ENCODE measurements around the gene DNAAF1.

- TF ChIP-seq REST (IDR thresholded peaks at IDR 0.05; ENCODE audit: low read depth), result no peak
- TF ChIP-seq USF1 (IDR thresholded peaks at IDR 0.05), result no peak
- TF ChIP-seq TAF1 (IDR thresholded peaks at IDR 0.05; ENCODE audit: low read depth), result no peak
- no peak for TF ChIP-seq MAX (IDR thresholded peaks at IDR 0.05)
- TF ChIP-seq EP300 (IDR thresholded peaks at IDR 0.05; ENCODE audit: borderline replicate concordance), result no peak
- no peak for TF ChIP-seq RAD21 (IDR thresholded peaks at IDR 0.05; ENCODE audit: low read depth)
- TF ChIP-seq YY1 (IDR thresholded peaks at IDR 0.05; ENCODE audit: low read depth), result no peak
- no peak for TF ChIP-seq EGR1 (IDR thresholded peaks at IDR 0.05)
- no peak for TF ChIP-seq CEBPB (IDR thresholded peaks at IDR 0.05)
- TF ChIP-seq FOXM1 (IDR thresholded peaks at IDR 0.05; ENCODE audit: borderline replicate concordance, low read depth), result no peak
These were observed 37.0 kb downstream of the DNAAF1 start for GRCh38 chr16:84182104-84182503.
